ENCODE measurements around the gene KCNQ1OT1.

The KCNQ1OT1 gene

GRCh38 chr11:2697866-2698265, 1.9 kb downstream of the KCNQ1OT1 start:
- in situ Hi-C loops (cut with MboI; ENCODE audit: low sequenced_read_pairs, unreplicated experiment), result no loop called here
- DNase-seq (ENCODE audit: low spot score), result no peak
- no peak for TF ChIP-seq CTCF (IDR thresholded peaks at IDR 0.05; ENCODE audit: borderline replicate concordance, control extremely low read depth, extremely low read depth, insufficient read depth, missing control alignments)

GRCh38 chr11:2696455-2696854, 3.3 kb downstream of the KCNQ1OT1 start:
- TF ChIP-seq CTCF (IDR thresholded peaks at IDR 0.05; ENCODE audit: borderline replicate concordance, control extremely low read depth, extremely low read depth, insufficient read depth, missing control alignments), result no peak
- no peak for DNase-seq (ENCODE audit: low spot score)
- in situ Hi-C loops (cut with MboI; ENCODE audit: low sequenced_read_pairs, unreplicated experiment), result no loop called here

GRCh38 chr11:2694995-2695939, 4.5 kb downstream of the KCNQ1OT1 start:
- no peak for TF ChIP-seq CTCF (IDR thresholded peaks at IDR 0.05; ENCODE audit: borderline replicate concordance, control extremely low read depth, extremely low read depth, insufficient read depth, missing control alignments)
- no peak for DNase-seq (ENCODE audit: low spot score)
- in situ Hi-C loops (cut with MboI; ENCODE audit: low sequenced_read_pairs, unreplicated experiment), result no loop called here

GRCh38 chr11:2694495-2694894, 5.3 kb downstream of the KCNQ1OT1 start:
- in situ Hi-C loops (cut with MboI; ENCODE audit: low sequenced_read_pairs, unreplicated experiment), result no loop called here

GRCh38 chr11:2693271-2694261, 6.2 kb downstream of the KCNQ1OT1 start:
- DNase-seq (ENCODE audit: low spot score), result no peak
- TF ChIP-seq CTCF (IDR thresholded peaks at IDR 0.05; ENCODE audit: borderline replicate concordance, control extremely low read depth, extremely low read depth, insufficient read depth, missing control alignments), result no peak
- in situ Hi-C loops (cut with MboI; ENCODE audit: low sequenced_read_pairs, unreplicated experiment), result no loop called here

More at GRCh38 chr11:2694495-2694894, 5.3 kb downstream of the KCNQ1OT1 start:
- no peak for DNase-seq (ENCODE audit: low spot score)
- no peak for TF ChIP-seq CTCF (IDR thresholded peaks at IDR 0.05; ENCODE audit: borderline replicate concordance, control extremely low read depth, extremely low read depth, insufficient read depth, missing control alignments)

Measured in GM13976 (cell line).